SK-N-SH (cell line): ENCODE data around the gene NEK3.
"Not testable (repeated sequence)": the region's sequence is repeated elsewhere in the genome, so short reads cannot be mapped to it uniquely, and the experiment has no call there.

ENCODE experiments used
- EP300 ChIP-seq, 2 experiments: IDR thresholded peaks; 2 replicates each; pipeline versions ENCODE4 v1.4.0 to v1.6.1; 2012; ENCODE audit warnings: borderline replicate concordance in 1 of 2, low read depth in 1 of 2, low read length in 1 of 2
- GABPA ChIP-seq: IDR thresholded peaks from 2 replicates; pipeline ENCODE4 v1.4.0; 2012; ENCODE audit warnings: low read depth, mild to moderate bottlenecking
- GATA2 ChIP-seq: sonication (generic); formaldehyde crosslinking; IDR thresholded peaks from 2 replicates; pipeline ENCODE4 v1.5.0; 2020; ENCODE audit warnings: mild to moderate bottlenecking, missing genetic modification reagents
- POLR2AphosphoS5 ChIP-seq: IDR thresholded peaks from 2 replicates; pipeline ENCODE4 v1.6.1; 2012; ENCODE audit warnings: low read depth, low read length
- SIN3A ChIP-seq: IDR thresholded peaks from 2 replicates; pipeline ENCODE4 v1.6.1; 2012; ENCODE audit warnings: low read depth, mild to moderate bottlenecking, low read length, moderate library complexity, borderline replicate concordance
- TAF1 ChIP-seq: IDR thresholded peaks from 2 replicates; pipeline ENCODE4 v1.6.1; 2012; ENCODE audit warnings: low read depth, mild to moderate bottlenecking, low read length, moderate library complexity, borderline replicate concordance
- TCF12 ChIP-seq: IDR thresholded peaks from 2 replicates; pipeline ENCODE4 v1.4.0; 2012
- YY1 ChIP-seq: IDR thresholded peaks from 2 replicates; pipeline ENCODE4 v1.4.0; 2012; ENCODE audit warnings: low read depth, mild to moderate bottlenecking

DNA sequence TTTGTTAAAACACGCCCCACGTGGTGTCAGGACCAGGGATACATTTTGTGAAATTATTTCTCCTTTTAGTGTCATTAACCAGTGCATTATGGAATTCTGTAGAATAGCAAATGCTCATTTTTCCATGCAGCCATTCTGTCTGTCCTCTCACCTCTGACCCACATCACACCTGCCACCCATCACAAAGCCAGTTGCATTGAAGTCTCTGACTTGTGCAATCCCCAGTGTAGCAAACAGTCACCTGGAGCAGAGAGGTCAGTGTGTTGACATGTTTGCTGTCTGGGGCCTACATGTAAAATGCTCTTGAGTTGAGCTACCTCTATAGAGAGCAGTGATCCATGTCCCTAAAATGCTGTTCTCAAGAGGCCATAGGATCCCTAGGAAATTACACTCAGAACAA is 47.9 kb upstream of the NEK3 start:
- TF ChIP-seq TCF12; EP300 (IDR thresholded peaks at IDR 0.05; ENCODE audit: borderline replicate concordance in 1 of 2, low read depth in 1 of 2, low read length in 1 of 2); GABPA; GATA2 (CRISPR knock-in tag); POLR2AphosphoS5; TAF1; SIN3A; YY1: not testable (repeated sequence)
